GM12878 (cell line): ENCODE measurements around the gene SPEG. TPM values are rescaled to one million over a fixed set of nuclear protein-coding genes. Genes with fewer than 3 reads are reported as not detected.

Source experiments
- ATAC-seq: fragments of 200-7000 bp; cut with Tn5 transposase; 3 replicates; pipeline ENCODE4 v1.9.1; 2020; ENCODE audit warnings: mild to moderate bottlenecking, moderate library complexity
- BruUV-seq: library from RNA; stranded (reverse); fragments of 400-500 nt; replicated peaks from 2 replicates; lab custom pipeline; 2021; lab: Mats Ljungman, UMichigan
- CTCF ChIA-PET: fragments of 300-600 bp; sonication (Branson Sonifier 250); formaldehyde crosslinking; extraction: SDS; loops from one replicate; lab custom pipeline; 2021; ENCODE audit warnings: inconsistent platforms; lab: Yijun Ruan, JAX
- POLR2A ChIA-PET: fragments of 350-600 bp; formaldehyde crosslinking; extraction: SDS; loops from one replicate; lab custom pipeline; 2021; ENCODE audit warnings: inconsistent platforms; lab: Charles Lee
- RAD21 ChIA-PET: fragments of 300-600 bp; sonication (Branson Sonifier 250); formaldehyde crosslinking; loops from one replicate; lab custom pipeline; 2023; ENCODE audit warnings: antibody characterized with exemption; ENCODE audit not compliant: unreplicated experiment; lab: Charles Lee
- SMC1A ChIA-PET: fragments of 300-600 bp; sonication (Branson Sonifier 250); formaldehyde crosslinking; loops from one replicate; lab custom pipeline; 2023; ENCODE audit not compliant: unreplicated experiment, uncharacterized antibody; lab: Charles Lee
- DNase-seq: peaks from one replicate; pipeline ENCODE4 v3.0.0-alpha.2; 2011; ENCODE audit warnings: low read depth, low spot score
- FAIRE-seq: peaks from 3 replicates; lab custom pipeline; 2011; peaks lifted over from hg19 to GRCh38; lab: Jason Lieb, UNC
- H2AFZ ChIP-seq: 2 replicates; pipeline ENCODE4 v1.6.0; 2011; ENCODE audit warnings: low read depth, low read length, control low read depth; ENCODE audit not compliant: control insufficient read depth
- H3K27ac ChIP-seq: 2 replicates; pipeline ENCODE4 v1.5.1; 2011; ENCODE audit warnings: control low read depth; ENCODE audit not compliant: control insufficient read depth, insufficient read depth
- H3K27me3 ChIP-seq, 2 experiments: replicated peaks in 1 of 2; 2 replicates each; pipeline versions ENCODE4 v1.6.0 to v1.6.1; 2011; ENCODE audit warnings: low read length in 1 of 2; ENCODE audit not compliant: control insufficient read depth in 2 of 2, insufficient read depth in 2 of 2
- H3K36me3 ChIP-seq, 2 experiments: 2 replicates each; pipeline ENCODE4 v1.5.1; 2011; ENCODE audit warnings: low read length in 1 of 2; ENCODE audit not compliant: control insufficient read depth in 2 of 2, insufficient read depth in 2 of 2
- H3K4me1 ChIP-seq: 2 replicates; pipeline ENCODE4 v1.6.1; 2011; ENCODE audit warnings: mild to moderate bottlenecking, low read length, moderate library complexity, mixed read lengths; ENCODE audit not compliant: control insufficient read depth, insufficient read depth
- H3K4me2 ChIP-seq: 2 replicates; pipeline ENCODE4 v1.6.0; 2011; ENCODE audit warnings: control low read depth; ENCODE audit not compliant: control insufficient read depth, insufficient read depth
- H3K4me3 ChIP-seq: fragments of 200-600 bp; sonication (generic); 2 replicates; pipeline ENCODE4 v1.5.1; 2016
- H3K79me2 ChIP-seq: 2 replicates; pipeline ENCODE4 v1.6.0; 2011; ENCODE audit warnings: low read length; ENCODE audit not compliant: control insufficient read depth, insufficient read depth
- H3K9ac ChIP-seq: 2 replicates; pipeline ENCODE4 v1.8.0; 2011; ENCODE audit warnings: low read length, control low read depth, mixed read lengths; ENCODE audit not compliant: control insufficient read depth, insufficient read depth
- H3K9me3 ChIP-seq: replicated peaks from 3 replicates; pipeline ENCODE4 v1.5.1; 2011; ENCODE audit warnings: mild to moderate bottlenecking, low read length; ENCODE audit not compliant: control insufficient read depth, insufficient read depth
- H4K20me1 ChIP-seq: 2 replicates; pipeline ENCODE4 v1.6.0; 2011; ENCODE audit not compliant: control insufficient read depth, insufficient read depth
- HCFC1 ChIP-seq: fragments of 150-350 bp; IDR thresholded peaks from 2 replicates; pipeline ENCODE4 v1.6.1; 2014; ENCODE audit warnings: low read length
- MTA2 ChIP-seq: fragments of 450-650 bp; IDR thresholded peaks from 2 replicates; pipeline ENCODE4 v1.6.1; 2016; ENCODE audit warnings: low read depth, mild to moderate bottlenecking, moderate library complexity
- PAX8 ChIP-seq: fragments of 450-650 bp; IDR thresholded peaks from 2 replicates; pipeline ENCODE4 v1.6.1; 2017; ENCODE audit warnings: mild to moderate bottlenecking, moderate library complexity
- POLR2AphosphoS2 ChIP-seq: IDR thresholded peaks from 2 replicates; pipeline ENCODE4 v1.6.1; 2011; ENCODE audit warnings: low read depth, mild to moderate bottlenecking, low read length, improper control_type of control experiment, moderate library complexity
- SMC3 ChIP-seq: IDR thresholded peaks from 2 replicates; pipeline ENCODE4 v1.6.1; 2011; ENCODE audit warnings: low read length, improper control_type of control experiment, borderline replicate concordance
- SREBF2 ChIP-seq: IDR thresholded peaks from 2 replicates; pipeline ENCODE4 v1.6.1; 2012; ENCODE audit warnings: mild to moderate bottlenecking, low read length
- SRF ChIP-seq, 2 experiments: IDR thresholded peaks; 2 replicates each; pipeline ENCODE4 v1.6.1; 2011; ENCODE audit warnings: low read depth in 2 of 2, low read length in 2 of 2, mild to moderate bottlenecking in 1 of 2, moderate library complexity in 1 of 2
- ZNF622 ChIP-seq: fragments of 450-650 bp; IDR thresholded peaks from 2 replicates; pipeline ENCODE4 v1.6.1; 2017; ENCODE audit warnings: mild to moderate bottlenecking, inconsistent platforms
- ZNF687 ChIP-seq: fragments of 450-650 bp; IDR thresholded peaks from 2 replicates; pipeline ENCODE4 v1.6.1; 2017; ENCODE audit warnings: mild to moderate bottlenecking, moderate library complexity
- WGBS: methylation state at CpG from one replicate; pipeline ENCODE4 v1.1.6; 2016; ENCODE audit warnings: low lambda C conversion rate; ENCODE audit not compliant: insufficient replicate concordance, insufficient coverage; ENCODE audit errors: missing lambda C conversion rate; 5-methylcytosine and 5-hydroxymethylcytosine counted together
- in situ Hi-C: fragments of 300-500 bp; cut with MboI; formaldehyde crosslinking; loops from 9 replicates; pipeline ENCODE4 v1.14.3; 2018; ENCODE audit warnings: mixed read lengths
- intact Hi-C: fragments of 100-400 bp; cut with micrococcal nuclease; formaldehyde crosslinking; loops from one replicate; pipeline ENCODE4 v1.14.2; 2022; ENCODE audit not compliant: unreplicated experiment
- polyA plus RNA-seq, 11 experiments: library from polyadenylated mRNA; depleted of rRNA in 4 of 11; unstranded in 6 of 11; stranded (reverse) in 5 of 11; fragments of >200 nt; fragmentation: Nextera tagmentation in 4 of 11; fragmentation: Illumina TruSeq in 1 of 11; extraction: Ambion mirVana in 4 of 11; extraction: Trizol in 1 of 11; gene quantifications; 1 replicate in 1 of 11; 2 replicates in 10 of 11; pipeline versions ENCODE4 v1.2.1 to v1.2.3, GENCODE V29; 2011 to 2016; ENCODE audit warnings: inconsistent platforms in 2 of 11, missing spikeins in 2 of 11, low read depth in 1 of 11
- total RNA-seq, 4 experiments: library from RNA; depleted of rRNA in 3 of 4; stranded (reverse); fragments of >200 nt in 3 of 4; fragmentation: Illumina TruSeq in 1 of 4; extraction: Trizol in 1 of 4; gene quantifications; 2 replicates each; pipeline versions ENCODE4 v1.2.1 to v1.2.3, GENCODE V29; 2013 to 2021

SPEG gene
- total and polyA plus RNA-seq, 10 of the 15 experiments (the other 5 are each of a cell fraction or from before 2014, with no cell fraction given) = 0.03 to 0.28 TPM; not detected in 8

DNA sequence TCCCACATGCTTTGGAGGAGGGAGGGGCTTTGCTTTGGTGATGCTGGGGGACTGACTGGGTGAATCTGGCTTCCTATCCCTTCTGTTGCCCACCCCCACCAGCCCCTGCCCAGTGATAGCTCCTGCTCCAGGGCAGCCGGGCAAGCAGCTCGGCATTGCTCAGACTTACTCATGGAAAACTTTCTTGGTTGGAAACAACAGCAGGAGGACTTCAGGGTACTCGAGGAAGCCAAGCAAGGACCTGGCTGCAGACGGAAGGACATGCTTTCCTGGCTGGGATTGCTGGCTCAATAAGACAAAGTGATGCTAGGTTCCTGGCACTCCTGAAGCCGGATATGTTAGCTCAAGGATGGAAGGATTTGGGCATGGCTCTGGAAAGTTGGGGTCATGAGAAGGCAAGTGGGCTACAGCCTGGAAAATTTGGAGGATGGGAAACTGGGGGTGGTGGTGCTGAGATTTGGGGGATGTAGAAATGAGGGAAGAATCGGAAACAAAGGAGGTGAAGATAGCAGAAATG lies 3.1 kb downstream of the SPEG start:
- Histone ChIP-seq H3K4me2 (no peak overlapping the region), H3K9ac (no peak overlapping the region), H3K36me3 (no peaks in the 10 kb centered on the region), H2AFZ (no peak overlapping the region), H3K27me3 (peaks cover 9 to 19% of the 10 kb centered on the region in 2 experiments), H4K20me1 (no peaks in the 10 kb centered on the region; the same call in 1 of the 2 replicates), H3K4me3 (no peak overlapping the region), H3K9me3 (no peaks in the 10 kb centered on the region), H3K79me2 (no peaks in the 10 kb centered on the region), H3K27ac (no peak overlapping the region)
- DNase-seq = no peak
- ChIA-PET SMC1A (interaction anchor here (0.6 to 0.7 kb wide), 2 partner anchors 40 to 1104 kb away, joined by 3 read pairs; no protein-coding TSS in a partner anchor), CTCF (no interaction called here), RAD21 (no interaction called here)
- FAIRE-seq = no peak
- WGBS = 24% methylated on average over 6 of the region's 6 CpGs
- intact Hi-C loops (no loop called here), in situ Hi-C loops (no loop called here)
- BruUV-seq = no TSS peak
- TF ChIP-seq ZNF687 = no peak
- TF ChIP-seq ZNF622 = no peak
- no peak for TF ChIP-seq SRF (IDR thresholded peaks at IDR 0.05; ENCODE audit: low read depth in 2 of 2, low read length in 2 of 2)
- no peak for TF ChIP-seq PAX8
- TF ChIP-seq SMC3 = no peak
- no peak for TF ChIP-seq MTA2
- no peak for TF ChIP-seq POLR2AphosphoS2
- no peak for TF ChIP-seq SREBF2
- no peak for TF ChIP-seq HCFC1
- TF ChIP-seq, all 136 proteins: peak for 0
- H3K4me1 ChIP-seq = no peaks in the 10 kb centered on the region
- POLR2A ChIA-PET = interaction anchor here (0.6 kb wide), 1 partner anchor 9 kb away, joined by 3 read pairs; no protein-coding TSS in a partner anchor
- no peak for ATAC-seq
